Breast epithelium (tissue), 3 donors: ENCODE results near the gene REXO1.

Experiments used
- POLR2A ChIP-seq: fragments of 450-650 bp; IDR thresholded peaks from one replicate; pipeline ENCODE4 v1.6.1; 2016; ENCODE audit warnings: antibody characterized with exemption, mild to moderate bottlenecking, moderate library complexity
- POLR2AphosphoS5 ChIP-seq, 3 donors: sonication (generic); formaldehyde crosslinking; IDR thresholded peaks; one replicate each; pipeline ENCODE4 v1.6.1; 2017; ENCODE audit warnings: antibody characterized with exemption in 3 of 3

- no peak for TF ChIP-seq POLR2AphosphoS5 (IDR thresholded peaks at IDR 0.05)
- TF ChIP-seq POLR2A = no peak
Measured at GRCh38 chr19:1806184-1807029, 41.9 kb downstream of the REXO1 start.
